T-helper 1 cell treated with Interleukin-12 subunit alpha and Interleukin-12 subunit beta and Interleukin-4 antibody, amounts not matched to agents 30 μg/mL and 1 μg/mL, for 36 hours (primary cell): Measurements from ENCODE around the gene STH.
"Not testable (repeated sequence)": the region's sequence is repeated elsewhere in the genome, so short reads cannot be mapped to it uniquely, and the experiment has no call there.

Experiments used
- H3K27ac Mint-ChIP-seq: one replicate; pipeline ENCODE4 v1.8.0; 2021; ENCODE audit warnings: mild to moderate bottlenecking, mixed read lengths
- H3K27me3 Mint-ChIP-seq: one replicate; pipeline ENCODE4 v1.8.0; 2021; ENCODE audit warnings: low read depth, mixed read lengths
- H3K36me3 Mint-ChIP-seq: one replicate; pipeline ENCODE4 v1.8.0; 2021; ENCODE audit warnings: low read depth, mixed read lengths
- H3K4me1 Mint-ChIP-seq: one replicate; pipeline ENCODE4 v1.8.0; 2021; ENCODE audit warnings: low read depth, mixed read lengths
- H3K4me3 Mint-ChIP-seq: one replicate; pipeline ENCODE4 v1.8.0; 2021; ENCODE audit warnings: mild to moderate bottlenecking, moderate library complexity, mixed read lengths
- H3K9me3 Mint-ChIP-seq: one replicate; pipeline ENCODE4 v1.8.0; 2021; ENCODE audit warnings: mixed read lengths

Gene STH, protein sequence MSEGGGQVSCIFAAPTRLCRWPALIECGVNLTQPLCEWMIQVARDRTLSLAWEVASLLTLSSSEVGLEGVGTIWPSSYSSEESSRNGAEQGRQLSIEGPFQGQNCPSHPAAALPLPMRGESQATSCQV

GRCh38 chr17:45998987-45999899 is at the start of gene STH:
Gene STH (plus strand): TSS chr17:45999250. CDS start chr17:45999280, 30 bp downstream.
- Mint-ChIP-seq H3K27ac (no peak within 1 kb of the TSS), H3K36me3 (no peaks in the 10 kb centered on the region), H3K27me3 (peaks cover 3% of the 10 kb centered on the region), H3K4me3 (no peak within 1 kb of the TSS), H3K9me3 (no peaks in the 10 kb centered on the region), H3K4me1 (peaks cover 2% of the 10 kb centered on the region)

DNA sequence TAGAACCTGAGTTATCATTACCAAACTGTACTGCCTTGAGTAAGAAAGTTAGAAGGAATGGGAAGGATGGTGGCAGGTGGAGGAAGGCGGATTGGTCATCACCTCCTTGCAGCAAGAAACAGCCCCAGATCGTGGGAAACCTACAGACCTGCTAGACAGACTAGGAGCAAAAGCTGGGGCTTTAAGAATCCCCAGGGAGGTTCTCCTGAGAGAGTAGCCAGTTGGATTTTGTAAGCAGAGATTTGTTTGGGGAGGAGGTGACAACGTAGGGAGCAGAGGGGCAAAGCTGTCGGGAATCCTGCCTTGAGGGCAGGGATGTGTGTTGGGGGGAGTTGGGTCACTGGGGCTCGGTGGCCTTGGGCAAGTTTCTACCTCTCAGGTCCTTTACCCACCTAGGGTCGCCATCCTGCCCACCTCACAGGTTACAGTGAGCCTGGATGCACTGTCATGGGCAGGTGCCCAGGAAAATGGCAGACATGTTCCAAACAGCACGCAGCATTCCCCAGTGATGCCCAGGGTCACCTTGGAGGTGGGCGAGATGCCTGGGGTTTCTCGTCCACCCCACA is 49.2 kb upstream of the STH start:
- Mint-ChIP-seq H3K9me3 (no peaks in the 10 kb centered on the region), H3K36me3 (no peaks in the 10 kb centered on the region), H3K4me1 (peaks cover 4% of the 10 kb centered on the region), H3K27me3 (peaks cover 34% of the 10 kb centered on the region), H3K4me3 (no peak overlapping the region), H3K27ac (no peak overlapping the region)

- H3K4me3 Mint-ChIP-seq, result no peak overlapping the region
- peaks cover 4% of the 10 kb centered on the region for H3K4me1 Mint-ChIP-seq
- no peaks in the 10 kb centered on the region for H3K36me3 Mint-ChIP-seq
- no peak overlapping the region for H3K27ac Mint-ChIP-seq
- no peaks in the 10 kb centered on the region for H3K9me3 Mint-ChIP-seq
- H3K27me3 Mint-ChIP-seq, result peaks cover 30% of the 10 kb centered on the region
Observed at GRCh38 chr17:45950888-45951287, 48.2 kb upstream of the STH start.

GRCh38 chr17:45951403-45951802 is 47.6 kb upstream of the STH start:
- Mint-ChIP-seq H3K9me3 (no peaks in the 10 kb centered on the region), H3K36me3 (no peaks in the 10 kb centered on the region), H3K27ac (no peak overlapping the region), H3K4me1 (peaks cover 4% of the 10 kb centered on the region), H3K4me3 (no peak overlapping the region), H3K27me3 (peaks cover 30% of the 10 kb centered on the region)

GRCh38 chr17:45951941-45952340 is 47.1 kb upstream of the STH start:
- peaks cover 30% of the 10 kb centered on the region for H3K27me3 Mint-ChIP-seq
- peaks cover 4% of the 10 kb centered on the region for H3K4me1 Mint-ChIP-seq
- H3K4me3 Mint-ChIP-seq, result no peak overlapping the region
- no peaks in the 10 kb centered on the region for H3K9me3 Mint-ChIP-seq
- H3K27ac Mint-ChIP-seq, result no peak overlapping the region
- H3K36me3 Mint-ChIP-seq, result no peaks in the 10 kb centered on the region

- Mint-ChIP-seq H3K27ac (no peak overlapping the region), H3K9me3 (no peaks in the 10 kb centered on the region), H3K27me3 (peaks cover 30% of the 10 kb centered on the region), H3K4me3 (no peak overlapping the region), H3K36me3 (no peaks in the 10 kb centered on the region), H3K4me1 (peaks cover 4% of the 10 kb centered on the region)
Observed at GRCh38 chr17:45952814-45953320, 46.2 kb upstream of the STH start.

DNA sequence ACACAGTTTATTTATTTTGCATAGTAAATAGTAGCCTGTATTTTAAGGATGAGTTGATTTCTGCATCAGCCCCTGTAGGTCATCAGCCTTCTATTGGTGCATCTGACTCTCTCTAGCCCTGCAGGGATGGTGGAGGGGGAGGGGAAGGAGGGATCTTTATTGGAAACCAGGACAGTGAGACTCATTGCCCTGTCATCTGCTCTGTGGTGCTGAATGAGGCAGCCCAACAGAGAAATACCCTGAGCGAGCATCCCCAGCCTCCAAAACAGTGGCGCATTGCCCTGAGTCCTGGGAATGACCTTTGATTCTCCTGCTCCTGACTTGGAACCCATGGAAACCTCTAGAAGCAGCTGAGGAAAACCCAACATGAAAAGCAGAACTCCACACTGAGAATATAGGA is 45.5 kb upstream of the STH start:
- Mint-ChIP-seq H3K9me3 (no peaks in the 10 kb centered on the region), H3K27me3 (peaks cover 30% of the 10 kb centered on the region), H3K27ac (no peak overlapping the region), H3K4me1 (peaks cover 4% of the 10 kb centered on the region), H3K4me3 (no peak overlapping the region), H3K36me3 (no peaks in the 10 kb centered on the region)

DNA sequence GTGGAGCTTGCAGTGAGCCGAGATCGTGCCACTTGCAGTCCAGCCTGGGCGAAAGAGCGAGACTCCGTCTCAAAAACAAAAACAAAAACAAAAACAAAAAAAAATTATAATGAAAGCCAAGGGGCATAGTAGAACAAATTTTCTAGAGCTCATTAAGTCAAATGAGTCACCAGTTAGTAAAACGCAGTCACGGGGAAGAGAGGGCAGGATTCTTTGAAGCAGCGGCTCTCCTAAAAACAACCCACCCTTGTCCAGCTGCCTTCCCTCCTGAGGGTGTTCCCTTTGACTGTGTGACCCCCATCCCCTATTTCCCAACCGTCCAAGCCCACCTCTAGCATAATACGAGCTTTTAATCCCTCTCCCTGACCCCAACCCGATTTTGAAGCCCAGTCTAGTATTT is 44.1 kb upstream of the STH start:
- Mint-ChIP-seq H3K27ac (no peak overlapping the region), H3K4me1 (no peaks in the 10 kb centered on the region), H3K27me3 (peaks cover 19% of the 10 kb centered on the region), H3K4me3 (no peak overlapping the region), H3K36me3 (no peaks in the 10 kb centered on the region), H3K9me3 (no peaks in the 10 kb centered on the region)

- peaks cover 18% of the 10 kb centered on the region for H3K27me3 Mint-ChIP-seq
- H3K9me3 Mint-ChIP-seq, result no peaks in the 10 kb centered on the region
- no peaks in the 10 kb centered on the region for H3K4me1 Mint-ChIP-seq
- H3K4me3 Mint-ChIP-seq, result no peak overlapping the region
- no peak overlapping the region for H3K27ac Mint-ChIP-seq
- no peaks in the 10 kb centered on the region for H3K36me3 Mint-ChIP-seq
Observed at GRCh38 chr17:45955326-45955725, 43.7 kb upstream of the STH start.

DNA sequence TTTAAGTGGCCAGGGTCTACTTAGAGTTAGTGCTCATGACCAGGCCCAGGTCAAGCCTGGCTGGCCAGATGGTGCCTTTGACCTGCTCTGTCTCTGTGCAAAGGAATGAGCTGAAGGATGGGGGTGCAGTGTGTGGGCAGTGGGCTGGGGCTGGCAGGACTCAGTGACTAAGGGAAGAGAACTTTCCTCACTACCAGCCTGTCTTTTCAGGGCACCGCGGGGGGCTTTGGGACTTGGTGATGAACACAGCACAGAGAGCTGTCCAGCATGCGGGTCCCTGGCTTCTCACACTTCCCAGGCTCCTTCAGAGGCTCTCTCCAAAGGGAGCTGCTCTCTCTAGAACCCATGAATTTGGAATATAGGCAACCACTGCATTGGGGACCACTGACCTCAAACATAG is 43.0 kb upstream of the STH start:
- Mint-ChIP-seq H3K9me3 (no peaks in the 10 kb centered on the region), H3K27ac (no peak overlapping the region), H3K27me3 (peaks cover 13% of the 10 kb centered on the region), H3K4me3 (no peak overlapping the region), H3K4me1 (no peaks in the 10 kb centered on the region), H3K36me3 (no peaks in the 10 kb centered on the region)

DNA sequence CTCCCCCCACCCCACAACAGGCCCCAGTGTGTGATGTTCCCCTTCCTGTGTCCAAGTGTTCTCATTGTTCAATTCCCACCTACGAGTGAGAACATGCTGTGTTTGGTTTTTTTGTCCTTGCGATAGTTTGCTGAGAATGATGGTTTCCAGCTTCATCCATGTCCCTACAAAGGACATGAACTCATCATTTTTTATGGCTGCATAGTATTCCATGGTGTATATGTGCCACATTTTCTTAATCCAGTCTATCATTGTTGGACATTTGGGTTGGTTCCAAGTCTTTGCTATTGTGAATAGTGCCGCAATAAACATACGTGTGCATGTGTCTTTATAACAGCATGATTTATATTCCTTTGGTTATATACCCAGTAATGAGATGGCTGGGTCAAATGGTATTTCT is 42.3 kb upstream of the STH start:
- H3K4me3 Mint-ChIP-seq, H3K27ac Mint-ChIP-seq, H3K27me3 Mint-ChIP-seq, H3K9me3 Mint-ChIP-seq, H3K4me1 Mint-ChIP-seq, H3K36me3 Mint-ChIP-seq: not testable (repeated sequence)

DNA sequence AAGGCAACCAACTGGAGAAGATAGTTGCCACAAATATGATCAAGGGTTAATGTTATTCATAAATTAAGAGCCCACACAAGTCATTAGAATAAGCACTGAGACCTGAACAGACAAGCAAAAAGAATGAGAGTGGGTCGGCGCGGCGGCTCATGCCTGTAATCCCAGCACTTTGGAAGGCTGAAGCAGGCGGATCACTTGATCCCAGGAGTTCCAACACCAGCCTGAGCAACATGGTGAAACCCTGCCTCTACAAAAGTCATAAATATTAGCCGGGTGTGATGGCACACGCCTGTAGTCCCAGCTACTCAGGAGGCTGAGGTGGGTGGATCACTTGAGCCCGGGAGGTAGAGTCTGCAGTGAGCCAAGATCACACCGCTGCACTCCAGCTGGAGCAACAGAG is 40.7 kb upstream of the STH start:
- no peaks in the 10 kb centered on the region for H3K4me1 Mint-ChIP-seq

DNA sequence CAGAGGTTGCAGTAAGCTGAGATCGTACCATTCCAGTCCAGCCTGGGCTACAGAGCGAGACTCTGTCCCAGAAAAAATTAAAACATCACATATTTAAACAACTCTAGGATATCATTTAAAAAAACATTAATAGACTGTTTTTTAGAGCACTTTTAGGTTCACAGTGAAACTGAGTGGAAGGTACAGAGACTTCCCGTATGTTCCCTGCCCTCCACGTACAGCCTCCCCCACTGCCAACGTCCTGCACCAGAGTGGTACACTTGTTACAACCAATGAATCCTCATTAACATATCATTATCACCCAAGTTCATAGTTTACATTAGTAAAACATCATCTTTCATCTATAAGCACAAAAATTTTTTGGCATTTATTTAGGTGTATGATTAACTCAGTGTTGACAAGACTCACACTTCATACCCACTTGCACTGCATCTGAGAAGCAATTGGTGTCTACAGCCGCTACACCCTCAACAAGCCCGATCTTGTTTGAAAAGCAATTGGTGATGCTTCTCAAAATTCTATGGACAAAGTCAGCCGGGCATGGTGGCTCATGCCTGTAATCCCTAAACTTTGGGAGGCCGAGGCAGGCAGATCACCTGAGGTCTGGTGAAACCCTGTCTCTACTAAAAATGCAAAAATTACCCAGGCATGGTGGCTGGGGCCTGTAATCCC is 39.9 kb upstream of the STH start:
- H3K27ac Mint-ChIP-seq, result no peak overlapping the region
- H3K4me1 Mint-ChIP-seq, result no peaks in the 10 kb centered on the region
- no peaks in the 10 kb centered on the region for H3K27me3 Mint-ChIP-seq
- H3K9me3 Mint-ChIP-seq, result no peaks in the 10 kb centered on the region
- no peak overlapping the region for H3K4me3 Mint-ChIP-seq
- no peaks in the 10 kb centered on the region for H3K36me3 Mint-ChIP-seq

More for the DNA sequence above, 40.7 kb upstream of the STH start:
- Mint-ChIP-seq H3K27me3 (peaks cover 3% of the 10 kb centered on the region), H3K36me3 (no peaks in the 10 kb centered on the region), H3K4me3 (no peak overlapping the region), H3K9me3 (no peaks in the 10 kb centered on the region), H3K27ac (no peak overlapping the region)

DNA sequence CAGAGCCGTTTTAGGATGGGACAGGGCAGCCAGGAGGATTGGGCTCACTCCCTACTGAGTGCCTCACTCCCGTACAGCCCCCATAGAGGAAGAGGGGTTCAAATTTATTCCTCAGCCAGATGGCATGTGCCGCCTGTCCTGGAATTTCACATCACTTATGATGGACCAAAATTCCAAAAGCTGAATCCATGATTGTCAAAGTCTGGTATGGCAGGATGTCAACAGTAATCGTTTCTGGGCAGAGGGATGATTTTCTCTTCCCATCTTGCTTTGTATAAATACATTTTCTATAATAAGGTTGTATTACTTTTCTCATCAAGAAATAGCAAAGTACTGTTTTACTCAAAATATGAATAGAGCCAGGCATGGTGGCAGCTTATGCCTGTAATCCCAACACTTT is 38.7 kb upstream of the STH start:
- H3K27ac Mint-ChIP-seq, result no peak overlapping the region
- no peak overlapping the region for H3K4me3 Mint-ChIP-seq
- no peaks in the 10 kb centered on the region for H3K4me1 Mint-ChIP-seq
- no peaks in the 10 kb centered on the region for H3K9me3 Mint-ChIP-seq
- H3K36me3 Mint-ChIP-seq, result no peaks in the 10 kb centered on the region
- H3K27me3 Mint-ChIP-seq, result no peaks in the 10 kb centered on the region
